ENCODE results near the gene GSTM2.

Gene GSTM2

GRCh38 chr1:109627692-109628399, 40.0 kb upstream of the GSTM2 start:
- Histone ChIP-seq H3K9ac (peak overlapping the region in 1 of 11 experiments; percentile 13; a peak in 1 of 22 replicates), H3K9me3 (replicated peaks in 1 of 11) (no peaks in the 10 kb centered on the region), H3K27ac (no peak overlapping the region), H3K4me1 (peaks cover 30 to 82% (median 62%) of the 10 kb centered on the region in 10 experiments), H4K20me1 (peaks cover 33 to 89% (median 70%) of the 10 kb centered on the region in 11 experiments; a peak in 21 of 22 replicates), H3K27me3 (no peaks in the 10 kb centered on the region), H3K36me3 (peaks cover 61 to 76% (median 68%) of the 10 kb centered on the region in 11 experiments), H3K4me2 (peak overlapping the region in 7 of 11 experiments; percentile 13 to 100 (median 87); a peak in 13 of 22 replicates), H3K4me3 (no peak overlapping the region)
- no peak for TF ChIP-seq Cebpa-rat (IDR thresholded peaks at IDR 0.05)

- Histone ChIP-seq H3K27ac (no peak overlapping the region), H4K20me1 (peaks cover 25 to 81% (median 62%) of the 10 kb centered on the region in 11 experiments; a peak in 21 of 22 replicates), H3K4me1 (peaks cover 21 to 75% (median 53%) of the 10 kb centered on the region in 10 experiments), H3K27me3 (no peaks in the 10 kb centered on the region), H3K9ac (no peak overlapping the region), H3K4me2 (peak overlapping the region in 3 of 11 experiments; percentile 54 to 97 (median 95); a peak in 4 of 22 replicates), H3K36me3 (peaks cover 61 to 76% (median 71%) of the 10 kb centered on the region in 11 experiments), H3K9me3 (replicated peaks in 1 of 11) (no peaks in the 10 kb centered on the region), H3K4me3 (no peak overlapping the region)
- TF ChIP-seq Cebpa-rat (IDR thresholded peaks at IDR 0.05), result no peak
Observed at GRCh38 chr1:109628540-109629321, 39.1 kb upstream of the GSTM2 start.

GRCh38 chr1:109629372-109630030, 38.4 kb upstream of the GSTM2 start:
- no peak overlapping the region for H3K4me2 ChIP-seq
- no peaks in the 10 kb centered on the region for H3K9me3 ChIP-seq (replicated peaks in 1 of 11)
- H3K27me3 ChIP-seq, result no peaks in the 10 kb centered on the region
- peaks cover 20 to 68% (median 48%) of the 10 kb centered on the region in 10 experiments for H3K4me1 ChIP-seq
- H4K20me1 ChIP-seq, result peaks cover 21 to 73% (median 54%) of the 10 kb centered on the region in 11 experiments; a peak in 21 of 22 replicates
- peaks cover 61 to 76% (median 71%) of the 10 kb centered on the region in 11 experiments for H3K36me3 ChIP-seq
- no peak overlapping the region for H3K27ac ChIP-seq
- no peak overlapping the region for H3K4me3 ChIP-seq
- no peak for TF ChIP-seq Cebpa-rat (IDR thresholded peaks at IDR 0.05)
- H3K9ac ChIP-seq, result no peak overlapping the region; a peak in 1 of 22 replicates

DNA sequence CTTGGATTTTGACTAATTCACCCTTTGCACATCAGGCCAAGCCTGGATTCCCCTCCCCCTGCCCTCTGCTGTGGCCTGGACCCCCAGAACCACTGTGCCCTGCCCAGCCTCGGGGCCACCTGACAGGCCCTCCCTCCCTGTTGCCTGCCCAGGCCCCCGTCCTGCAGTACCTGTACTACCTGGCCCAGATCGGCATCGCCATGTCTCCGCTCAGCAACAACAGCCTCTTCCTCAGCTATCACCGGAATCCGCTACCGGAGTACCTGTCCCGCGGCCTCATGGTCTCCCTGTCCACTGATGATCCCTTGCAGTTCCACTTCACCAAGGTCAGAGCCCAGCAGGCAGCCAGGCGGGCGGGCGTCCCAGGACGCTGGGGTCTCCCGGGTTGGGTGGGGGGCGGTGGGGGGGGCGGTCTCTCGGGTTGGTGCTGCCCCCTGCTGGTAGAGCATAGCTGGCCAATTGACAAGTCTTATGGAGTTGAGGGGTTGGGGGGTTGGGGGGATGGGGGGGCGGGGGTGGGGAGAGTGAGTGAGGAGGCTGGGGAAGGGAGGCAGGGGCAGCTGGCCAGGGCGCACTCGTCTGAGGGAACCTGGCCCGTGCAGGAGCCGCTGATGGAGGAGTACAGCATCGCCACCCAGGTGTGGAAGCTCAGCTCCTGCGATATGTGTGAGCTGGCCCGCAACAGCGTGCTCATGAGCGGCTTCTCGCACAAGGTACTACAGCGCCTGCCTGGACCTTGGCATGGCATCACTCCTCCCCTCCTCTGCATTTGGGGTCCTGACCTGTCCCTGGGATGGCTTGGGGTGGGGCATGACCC, 37.6 kb upstream of the GSTM2 start:
- no peaks in the 10 kb centered on the region for H3K9me3 ChIP-seq (replicated peaks in 1 of 11)
- no peak overlapping the region for H3K4me3 ChIP-seq
- H4K20me1 ChIP-seq, result peaks cover 13 to 65% (median 46%) of the 10 kb centered on the region in 11 experiments; a peak in 21 of 22 replicates
- H3K27me3 ChIP-seq, result no peaks in the 10 kb centered on the region
- H3K27ac ChIP-seq, result no peak overlapping the region
- peaks cover 20 to 64% (median 40%) of the 10 kb centered on the region in 10 experiments for H3K4me1 ChIP-seq
- H3K9ac ChIP-seq, result no peak overlapping the region; a peak in 1 of 22 replicates
- H3K36me3 ChIP-seq, result peaks cover 61 to 75% (median 71%) of the 10 kb centered on the region in 11 experiments
- H3K4me2 ChIP-seq, result no peak overlapping the region
- no peak for TF ChIP-seq Cebpa-rat (IDR thresholded peaks at IDR 0.05)

GRCh38 chr1:109630898-109631512, 36.9 kb upstream of the GSTM2 start:
- Histone ChIP-seq H3K36me3 (peaks cover 58 to 68% (median 66%) of the 10 kb centered on the region in 11 experiments), H4K20me1 (peaks cover 6 to 58% (median 39%) of the 10 kb centered on the region in 11 experiments; a peak in 20 of 22 replicates), H3K9ac (peak overlapping the region in 6 of 11 experiments; percentile 8 to 50 (median 22); a peak in 3 of 22 replicates), H3K4me3 (no peak overlapping the region), H3K4me2 (no peak overlapping the region), H3K4me1 (peaks cover 19 to 57% (median 36%) of the 10 kb centered on the region in 10 experiments), H3K9me3 (replicated peaks in 1 of 11) (no peaks in the 10 kb centered on the region), H3K27ac (peak overlapping the region in 2 of 11 experiments; percentile 1 to 14; a peak in 2 of 22 replicates), H3K27me3 (no peaks in the 10 kb centered on the region)
- no peak for TF ChIP-seq Cebpa-rat (IDR thresholded peaks at IDR 0.05)

GRCh38 chr1:109631513-109632505, 36.0 kb upstream of the GSTM2 start:
- Histone ChIP-seq H3K4me1 (peaks cover 26 to 56% (median 37%) of the 10 kb centered on the region in 10 experiments), H3K27me3 (no peaks in the 10 kb centered on the region), H3K36me3 (peaks cover 50 to 60% (median 58%) of the 10 kb centered on the region in 11 experiments), H3K27ac (peak overlapping the region in 3 of 11 experiments; percentile 1 to 15 (median 14); a peak in 2 of 22 replicates), H3K4me2 (peak overlapping the region in 3 of 11 experiments; percentile 7 to 25 (median 10); a peak in 2 of 22 replicates), H3K9me3 (replicated peaks in 1 of 11) (no peaks in the 10 kb centered on the region), H4K20me1 (peaks cover 0 to 50% (median 31%) of the 10 kb centered on the region in 11 experiments; a peak in 19 of 22 replicates), H3K9ac (peak overlapping the region in 7 of 11 experiments; percentile 8 to 50 (median 29); a peak in 5 of 22 replicates), H3K4me3 (no peak overlapping the region)
- no peak for TF ChIP-seq Cebpa-rat (IDR thresholded peaks at IDR 0.05)

Data from BLaER1 treated with 17β-estradiol and CSF1 and Interleukin-3, amounts not matched to agents 10 nM and 100 nM (cell line).